Mesothelial cell of epicardium (in vitro differentiated cells): ENCODE measurements around the gene KRTAP6-2. TPM values are rescaled to one million over a fixed set of nuclear protein-coding genes. Genes with fewer than 3 reads are reported as not detected.

Experiments used
- DNase-seq, 2 experiments: peaks; one replicate each; pipeline ENCODE4 v3.0.0; 2021; ENCODE audit warnings: low spot score in 2 of 2; ENCODE audit not compliant: unreplicated experiment in 2 of 2
- H3K27ac Mint-ChIP-seq: 2 replicates; pipeline ENCODE4 v1.8.0; 2021; ENCODE audit warnings: mixed read lengths
- H3K27me3 Mint-ChIP-seq: 2 replicates; pipeline ENCODE4 v1.8.0; 2021; ENCODE audit warnings: low read depth, mixed read lengths
- H3K36me3 Mint-ChIP-seq: 2 replicates; pipeline ENCODE4 v1.8.0; 2021; ENCODE audit warnings: mixed read lengths
- H3K4me1 Mint-ChIP-seq: 2 replicates; pipeline ENCODE4 v1.8.0; 2021; ENCODE audit warnings: mixed read lengths
- H3K4me3 Mint-ChIP-seq: 2 replicates; pipeline ENCODE4 v1.8.0; 2021; ENCODE audit warnings: mild to moderate bottlenecking, moderate library complexity, mixed read lengths
- H3K9me3 Mint-ChIP-seq: 2 replicates; pipeline ENCODE4 v1.8.0; 2021; ENCODE audit warnings: mixed read lengths
- total RNA-seq: library from RNA; stranded (reverse); gene quantifications from 3 replicates; pipeline ENCODE4 v1.2.1, GENCODE V29; 2021
- TF ChIP-seq, protein P1 (sequence below): fragments of 200-600 bp; sonication (generic); IDR thresholded peaks from one replicate; pipeline ENCODE4 v1.5.0; 2021; ENCODE audit warnings: antibody characterized with exemption; ENCODE audit not compliant: unreplicated experiment

Gene KRTAP6-2
- total RNA-seq, 1 donor from 2014 or later = not detected

DNA sequence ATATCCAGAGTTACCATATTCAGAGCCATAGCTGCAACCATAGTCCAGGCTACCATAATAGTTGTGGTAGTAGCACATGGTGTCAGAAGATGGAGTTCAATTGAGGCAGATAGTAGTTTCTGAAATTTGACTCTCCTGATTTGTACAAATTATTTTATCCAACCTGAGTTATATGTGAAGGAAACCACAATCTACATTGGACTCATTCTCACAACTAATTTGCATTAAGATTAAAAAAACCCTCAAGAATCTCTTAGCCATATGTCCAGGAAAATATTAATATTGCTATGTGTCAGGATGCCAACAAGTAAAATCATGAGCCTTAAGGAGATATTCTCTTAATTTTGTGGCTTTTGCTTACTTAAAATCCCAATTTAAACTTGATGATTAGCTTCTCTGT lies 8.4 kb downstream of the KRTAP6-2 start, which contains the start of gene KRTAP22-2:
TSS of gene KRTAP22-2 (minus strand) at position 101 of the 400 bp plus-strand sequence.
- Mint-ChIP-seq H3K9me3 (peaks cover 42% of the 10 kb centered on the region), H3K36me3 (no peaks in the 10 kb centered on the region), H3K4me1 (no peaks in the 10 kb centered on the region), H3K4me3 (no peak within 1 kb of the TSS), H3K27ac (no peak within 1 kb of the TSS), H3K27me3 (no peaks in the 10 kb centered on the region)
- TF ChIP-seq, protein P1, sequence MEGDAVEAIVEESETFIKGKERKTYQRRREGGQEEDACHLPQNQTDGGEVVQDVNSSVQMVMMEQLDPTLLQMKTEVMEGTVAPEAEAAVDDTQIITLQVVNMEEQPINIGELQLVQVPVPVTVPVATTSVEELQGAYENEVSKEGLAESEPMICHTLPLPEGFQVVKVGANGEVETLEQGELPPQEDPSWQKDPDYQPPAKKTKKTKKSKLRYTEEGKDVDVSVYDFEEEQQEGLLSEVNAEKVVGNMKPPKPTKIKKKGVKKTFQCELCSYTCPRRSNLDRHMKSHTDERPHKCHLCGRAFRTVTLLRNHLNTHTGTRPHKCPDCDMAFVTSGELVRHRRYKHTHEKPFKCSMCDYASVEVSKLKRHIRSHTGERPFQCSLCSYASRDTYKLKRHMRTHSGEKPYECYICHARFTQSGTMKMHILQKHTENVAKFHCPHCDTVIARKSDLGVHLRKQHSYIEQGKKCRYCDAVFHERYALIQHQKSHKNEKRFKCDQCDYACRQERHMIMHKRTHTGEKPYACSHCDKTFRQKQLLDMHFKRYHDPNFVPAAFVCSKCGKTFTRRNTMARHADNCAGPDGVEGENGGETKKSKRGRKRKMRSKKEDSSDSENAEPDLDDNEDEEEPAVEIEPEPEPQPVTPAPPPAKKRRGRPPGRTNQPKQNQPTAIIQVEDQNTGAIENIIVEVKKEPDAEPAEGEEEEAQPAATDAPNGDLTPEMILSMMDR = no peak
- DNase-seq = no peak

DNA sequence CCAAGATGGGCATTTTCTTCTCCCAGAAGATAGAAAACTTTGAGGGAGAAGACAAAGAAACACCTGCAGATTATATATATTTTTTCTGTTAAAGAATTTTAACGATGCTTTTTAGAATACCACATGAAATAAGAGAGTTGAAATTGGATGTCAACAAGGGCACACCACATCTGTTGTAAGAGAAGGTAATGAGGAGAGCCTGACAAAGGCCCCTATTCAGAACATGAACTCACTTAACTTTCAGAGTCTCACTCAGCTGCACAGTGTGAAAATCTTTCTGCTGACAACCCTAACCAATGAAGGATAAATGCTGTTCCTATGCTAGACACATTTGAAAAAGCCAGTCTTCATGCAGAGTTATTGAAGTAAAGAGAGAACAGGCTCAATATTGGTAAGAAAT lies 15.8 kb downstream of the KRTAP6-2 start:
- Mint-ChIP-seq H3K36me3 (no peaks in the 10 kb centered on the region), H3K27ac (no peak overlapping the region), H3K9me3 (peaks cover 31% of the 10 kb centered on the region), H3K4me3 (no peak overlapping the region), H3K4me1 (no peaks in the 10 kb centered on the region), H3K27me3 (no peaks in the 10 kb centered on the region)
- TF ChIP-seq, protein P1 = no peak
- DNase-seq = no peak

DNA sequence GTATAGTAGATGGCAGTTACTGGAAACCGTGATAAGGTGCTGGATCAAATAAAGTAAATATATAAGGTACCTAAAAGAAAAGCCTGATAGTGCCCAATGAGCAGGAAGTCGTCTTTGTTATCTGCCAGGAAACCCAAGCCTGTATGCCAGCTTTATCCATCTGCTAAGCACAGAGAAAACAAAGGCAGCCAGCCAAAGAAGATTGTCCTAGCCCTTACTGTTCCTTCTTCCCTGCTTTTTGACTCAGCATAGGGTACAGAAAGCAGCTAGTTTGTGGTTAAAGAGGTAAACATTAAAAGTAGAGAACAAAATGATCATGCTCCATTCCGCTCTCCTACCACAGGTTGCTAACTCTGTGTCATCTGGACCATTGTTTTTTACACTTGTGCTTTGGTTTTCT lies 18.6 kb downstream of the KRTAP6-2 start:
- no peaks in the 10 kb centered on the region for H3K27me3 Mint-ChIP-seq
- no peaks in the 10 kb centered on the region for H3K36me3 Mint-ChIP-seq
- no peak overlapping the region for H3K27ac Mint-ChIP-seq
- DNase-seq = no peak
- no peak overlapping the region for H3K4me3 Mint-ChIP-seq
- peaks cover 20% of the 10 kb centered on the region for H3K9me3 Mint-ChIP-seq
- H3K4me1 Mint-ChIP-seq = no peaks in the 10 kb centered on the region
- TF ChIP-seq, protein P1 = no peak

DNA sequence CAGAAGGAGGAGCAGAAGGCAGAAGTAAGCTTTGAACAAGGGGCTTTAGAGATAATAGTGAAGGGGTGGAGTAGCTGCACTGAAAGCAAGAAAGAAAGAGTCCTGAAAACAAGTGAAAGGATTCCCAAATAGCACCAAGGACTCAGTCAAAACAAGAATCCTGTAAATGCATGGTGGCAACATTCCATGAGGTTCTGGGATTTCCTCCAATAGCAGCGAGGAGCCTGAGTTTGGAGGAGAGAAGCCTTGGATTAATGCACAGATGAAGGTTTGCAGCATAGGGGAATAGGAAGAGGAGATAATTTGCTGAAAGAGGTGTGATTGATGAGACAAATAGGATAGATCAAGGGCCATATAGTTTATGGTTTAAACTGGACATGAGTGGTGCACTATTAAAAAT lies 19.4 kb downstream of the KRTAP6-2 start:
- Mint-ChIP-seq H3K27me3 (no peaks in the 10 kb centered on the region), H3K36me3 (no peaks in the 10 kb centered on the region), H3K4me3 (no peak overlapping the region), H3K4me1 (no peaks in the 10 kb centered on the region), H3K9me3 (peaks cover 16% of the 10 kb centered on the region), H3K27ac (no peak overlapping the region)
- DNase-seq = no peak
- TF ChIP-seq, protein P1 = no peak

DNA sequence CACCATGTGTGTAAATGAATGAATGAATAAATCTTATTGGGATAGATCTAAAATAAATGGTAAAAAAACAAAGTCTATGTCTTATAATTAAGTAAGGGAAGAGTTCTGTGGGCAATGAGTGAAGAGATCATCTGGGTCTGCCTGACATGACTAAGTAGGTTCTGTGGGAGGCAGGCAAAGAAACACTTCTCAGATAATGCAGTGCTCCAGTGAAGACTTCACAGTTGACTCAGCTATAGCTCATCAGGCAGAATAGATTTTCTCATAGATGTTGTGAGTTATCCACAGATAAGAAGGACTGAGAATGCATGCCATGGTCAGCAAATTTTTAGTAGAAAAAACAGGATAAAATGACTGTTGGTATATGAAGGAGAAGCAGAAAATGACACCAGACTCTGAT lies 20.9 kb downstream of the KRTAP6-2 start:
- no peaks in the 10 kb centered on the region for H3K4me1 Mint-ChIP-seq
- no peaks in the 10 kb centered on the region for H3K36me3 Mint-ChIP-seq
- H3K27me3 Mint-ChIP-seq = no peaks in the 10 kb centered on the region
- TF ChIP-seq, protein P1 = no peak
- no peak overlapping the region for H3K4me3 Mint-ChIP-seq
- peaks cover 17% of the 10 kb centered on the region for H3K9me3 Mint-ChIP-seq
- DNase-seq = no peak
- H3K27ac Mint-ChIP-seq = no peak overlapping the region

DNA sequence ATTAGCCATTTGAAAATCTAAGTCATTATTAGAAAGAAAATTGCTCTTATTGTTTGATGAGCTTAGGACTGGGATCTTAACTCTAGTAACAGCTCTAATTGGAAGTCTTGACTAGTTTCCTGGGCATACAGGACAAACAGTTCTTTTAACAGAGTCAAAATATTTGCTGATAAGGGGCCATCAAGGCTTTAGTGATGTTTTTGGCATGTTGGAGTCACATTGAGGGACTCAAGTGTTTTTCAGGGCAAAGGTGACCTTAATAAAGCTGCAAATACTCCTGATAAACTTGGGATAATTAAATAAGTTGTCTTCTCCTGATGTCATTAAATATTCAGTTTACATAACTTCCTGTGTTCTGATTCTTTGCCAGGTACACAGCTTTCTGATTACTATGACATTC lies 31.1 kb downstream of the KRTAP6-2 start:
- Mint-ChIP-seq H3K9me3 (peaks cover 18% of the 10 kb centered on the region), H3K4me1 (no peaks in the 10 kb centered on the region), H3K27ac (no peak overlapping the region), H3K4me3 (no peak overlapping the region), H3K36me3 (no peaks in the 10 kb centered on the region), H3K27me3 (no peaks in the 10 kb centered on the region)
- TF ChIP-seq, protein P1 = no peak
- no peak for DNase-seq
